Measurements from ENCODE around the gene TEX29.

DNA sequence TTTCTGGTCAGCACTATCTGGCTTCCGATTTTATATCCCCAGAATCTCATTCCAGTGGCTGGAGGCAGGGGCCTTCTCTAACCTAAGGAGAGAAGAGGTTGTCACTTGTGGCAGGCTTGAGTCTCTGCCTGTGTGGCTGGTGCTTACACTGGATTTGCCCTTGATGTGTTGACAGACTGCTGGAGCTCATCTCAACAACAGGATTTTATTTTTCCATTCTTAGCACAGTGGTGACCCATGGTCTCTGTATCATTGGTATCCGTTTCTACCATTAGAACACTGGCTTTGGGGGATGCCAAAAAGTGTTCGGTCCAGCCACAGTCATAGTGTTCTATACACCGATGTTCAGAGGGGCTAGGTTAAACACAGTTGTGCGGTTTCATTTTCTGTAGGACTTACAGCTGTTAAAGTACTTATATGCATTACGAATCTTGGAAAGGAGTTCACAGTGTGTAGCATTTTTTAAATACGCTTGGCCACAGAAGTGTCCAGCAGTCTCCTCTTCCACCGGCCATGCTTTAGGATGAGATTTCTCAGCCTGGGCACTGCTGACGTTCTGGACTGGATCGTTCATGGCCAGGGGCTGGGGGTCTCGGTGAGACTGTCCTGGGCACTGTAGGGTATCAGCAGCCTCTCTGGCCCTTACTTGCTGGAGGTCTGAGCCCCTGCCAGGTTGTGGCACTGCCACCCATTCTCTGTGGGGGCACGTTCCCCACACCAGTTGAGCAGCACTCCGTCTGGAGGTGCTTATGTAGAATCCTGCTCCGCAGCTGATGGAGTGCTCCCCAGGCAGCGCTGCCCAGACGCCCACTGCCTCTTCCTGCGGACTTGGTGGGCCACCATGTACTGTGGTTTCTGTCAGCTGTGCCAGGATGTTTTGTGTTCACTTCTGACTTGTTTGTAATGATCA, 41.4 kb upstream of the TEX29 start:
- TF ChIP-seq, protein P1, sequence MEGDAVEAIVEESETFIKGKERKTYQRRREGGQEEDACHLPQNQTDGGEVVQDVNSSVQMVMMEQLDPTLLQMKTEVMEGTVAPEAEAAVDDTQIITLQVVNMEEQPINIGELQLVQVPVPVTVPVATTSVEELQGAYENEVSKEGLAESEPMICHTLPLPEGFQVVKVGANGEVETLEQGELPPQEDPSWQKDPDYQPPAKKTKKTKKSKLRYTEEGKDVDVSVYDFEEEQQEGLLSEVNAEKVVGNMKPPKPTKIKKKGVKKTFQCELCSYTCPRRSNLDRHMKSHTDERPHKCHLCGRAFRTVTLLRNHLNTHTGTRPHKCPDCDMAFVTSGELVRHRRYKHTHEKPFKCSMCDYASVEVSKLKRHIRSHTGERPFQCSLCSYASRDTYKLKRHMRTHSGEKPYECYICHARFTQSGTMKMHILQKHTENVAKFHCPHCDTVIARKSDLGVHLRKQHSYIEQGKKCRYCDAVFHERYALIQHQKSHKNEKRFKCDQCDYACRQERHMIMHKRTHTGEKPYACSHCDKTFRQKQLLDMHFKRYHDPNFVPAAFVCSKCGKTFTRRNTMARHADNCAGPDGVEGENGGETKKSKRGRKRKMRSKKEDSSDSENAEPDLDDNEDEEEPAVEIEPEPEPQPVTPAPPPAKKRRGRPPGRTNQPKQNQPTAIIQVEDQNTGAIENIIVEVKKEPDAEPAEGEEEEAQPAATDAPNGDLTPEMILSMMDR (conservative IDR thresholded peaks at IDR 0.05; ENCODE audit: low read depth, low read length) = no peak
- TF ChIP-seq MAZ (IDR thresholded peaks at IDR 0.05; ENCODE audit: borderline replicate concordance, low read depth, low read length) = no peak
- TF ChIP-seq FOS (IDR thresholded peaks at IDR 0.05; ENCODE audit: low read depth, low read length) = no peak
- TF ChIP-seq POLR2A (IDR thresholded peaks at IDR 0.05; ENCODE audit: low read depth, low read length) = no peak
- TF ChIP-seq CHD1 (IDR thresholded peaks at IDR 0.05; ENCODE audit: low read depth, low read length) = no peak
- TF ChIP-seq RFX5 (IDR thresholded peaks at IDR 0.05; ENCODE audit: low read depth, low read length) = no peak
- TF ChIP-seq, protein P2, sequence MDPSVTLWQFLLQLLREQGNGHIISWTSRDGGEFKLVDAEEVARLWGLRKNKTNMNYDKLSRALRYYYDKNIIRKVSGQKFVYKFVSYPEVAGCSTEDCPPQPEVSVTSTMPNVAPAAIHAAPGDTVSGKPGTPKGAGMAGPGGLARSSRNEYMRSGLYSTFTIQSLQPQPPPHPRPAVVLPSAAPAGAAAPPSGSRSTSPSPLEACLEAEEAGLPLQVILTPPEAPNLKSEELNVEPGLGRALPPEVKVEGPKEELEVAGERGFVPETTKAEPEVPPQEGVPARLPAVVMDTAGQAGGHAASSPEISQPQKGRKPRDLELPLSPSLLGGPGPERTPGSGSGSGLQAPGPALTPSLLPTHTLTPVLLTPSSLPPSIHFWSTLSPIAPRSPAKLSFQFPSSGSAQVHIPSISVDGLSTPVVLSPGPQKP (IDR thresholded peaks at IDR 0.05; ENCODE audit: borderline replicate concordance, low read depth, low read length) = no peak
- no peak for TF ChIP-seq MAFK (IDR thresholded peaks at IDR 0.05; ENCODE audit: low read depth, low read length)
- TF ChIP-seq BHLHE40 (IDR thresholded peaks at IDR 0.05; ENCODE audit: low read depth, low read length) = no peak
- TF ChIP-seq RAD21 (IDR thresholded peaks at IDR 0.05; ENCODE audit: low read length) = no peak
- no peak for TF ChIP-seq NFE2L2 (IDR thresholded peaks at IDR 0.05; ENCODE audit: low read depth, low read length)

Measured in IMR-90 (cell line).